Measurements from ENCODE around the gene ZNF740.
"Not testable (repeated sequence)": the region's sequence is repeated elsewhere in the genome, so short reads cannot be mapped to it uniquely, and the experiment has no call there.

The ZNF740 gene

GRCh38 chr12:53161119-53161911, 19.2 kb upstream of the ZNF740 start:
- Mint-ChIP-seq H3K9me3 (no peaks in the 10 kb centered on the region), H3K4me1 (peaks cover 9% of the 10 kb centered on the region), H3K27me3 (no peaks in the 10 kb centered on the region), H3K36me3 (ENCODE audit: insufficient read depth) (no peaks in the 10 kb centered on the region), H3K27ac (ENCODE audit: low read depth) (no peak overlapping the region), H3K4me3 (no peak overlapping the region)
- ATAC-seq (replicated peaks; ENCODE audit: extremely low read depth, poor library complexity, severe bottlenecking) (no peak), DNase-seq (ENCODE audit: low spot score in 2 of 2) (no peak)

GRCh38 chr12:53163008-53163407, 17.5 kb upstream of the ZNF740 start:
- H3K9me3 Mint-ChIP-seq = not testable (repeated sequence)

GRCh38 chr12:53166837-53167236, 13.7 kb upstream of the ZNF740 start:
- H3K36me3 Mint-ChIP-seq (ENCODE audit: insufficient read depth) = peaks cover 3% of the 10 kb centered on the region
- no peak for DNase-seq (ENCODE audit: low spot score in 2 of 2)
- no peak for ATAC-seq (replicated peaks; ENCODE audit: extremely low read depth, poor library complexity, severe bottlenecking)
- no peaks in the 10 kb centered on the region for H3K4me1 Mint-ChIP-seq
- H3K27me3 Mint-ChIP-seq = no peaks in the 10 kb centered on the region
- H3K4me3 Mint-ChIP-seq = no peak overlapping the region
- no peaks in the 10 kb centered on the region for H3K9me3 Mint-ChIP-seq
- H3K27ac Mint-ChIP-seq (ENCODE audit: low read depth) = no peak overlapping the region

More at GRCh38 chr12:53163008-53163407, 17.5 kb upstream of the ZNF740 start:
- not testable (repeated sequence) for H3K4me1 Mint-ChIP-seq; ATAC-seq (replicated peaks; ENCODE audit: extremely low read depth, poor library complexity, severe bottlenecking); H3K4me3 Mint-ChIP-seq; H3K36me3 Mint-ChIP-seq (ENCODE audit: insufficient read depth); H3K27ac Mint-ChIP-seq (ENCODE audit: low read depth); H3K27me3 Mint-ChIP-seq; DNase-seq (ENCODE audit: low spot score in 2 of 2)

- ATAC-seq (replicated peaks; ENCODE audit: extremely low read depth, poor library complexity, severe bottlenecking) (no peak), DNase-seq (ENCODE audit: low spot score in 2 of 2) (no peak)
- no peak overlapping the region for H3K4me3 Mint-ChIP-seq
- H3K27me3 Mint-ChIP-seq = no peaks in the 10 kb centered on the region
- no peak overlapping the region for H3K27ac Mint-ChIP-seq (ENCODE audit: low read depth)
- peaks cover 3% of the 10 kb centered on the region for H3K36me3 Mint-ChIP-seq (ENCODE audit: insufficient read depth)
- H3K4me1 Mint-ChIP-seq = no peaks in the 10 kb centered on the region
- H3K9me3 Mint-ChIP-seq = no peaks in the 10 kb centered on the region
These were observed 10.9 kb upstream of the ZNF740 start for GRCh38 chr12:53169644-53170043.

GRCh38 chr12:53170215-53170614, 10.3 kb upstream of the ZNF740 start:
- DNase-seq (ENCODE audit: low spot score in 2 of 2) = no peak
- no peak for ATAC-seq (replicated peaks; ENCODE audit: extremely low read depth, poor library complexity, severe bottlenecking)
- H3K4me1 Mint-ChIP-seq = no peaks in the 10 kb centered on the region
- no peaks in the 10 kb centered on the region for H3K9me3 Mint-ChIP-seq
- H3K36me3 Mint-ChIP-seq (ENCODE audit: insufficient read depth) = peaks cover 3% of the 10 kb centered on the region
- no peaks in the 10 kb centered on the region for H3K27me3 Mint-ChIP-seq
- H3K4me3 Mint-ChIP-seq = no peak overlapping the region
- H3K27ac Mint-ChIP-seq (ENCODE audit: low read depth) = no peak overlapping the region

- Mint-ChIP-seq H3K9me3 (no peaks in the 10 kb centered on the region), H3K4me1 (no peaks in the 10 kb centered on the region)
- ATAC-seq (replicated peaks; ENCODE audit: extremely low read depth, poor library complexity, severe bottlenecking) = no peak
These were observed 9.4 kb upstream of the ZNF740 start for GRCh38 chr12:53170876-53171724.

GRCh38 chr12:53171725-53172329, 8.7 kb upstream of the ZNF740 start:
- Mint-ChIP-seq H3K27ac (ENCODE audit: low read depth) (no peak overlapping the region), H3K36me3 (ENCODE audit: insufficient read depth) (peaks cover 3% of the 10 kb centered on the region), H3K4me3 (no peak overlapping the region), H3K9me3 (no peaks in the 10 kb centered on the region), H3K4me1 (no peaks in the 10 kb centered on the region), H3K27me3 (no peaks in the 10 kb centered on the region)
- DNase-seq (ENCODE audit: low spot score in 2 of 2) = no peak
- ATAC-seq (replicated peaks; ENCODE audit: extremely low read depth, poor library complexity, severe bottlenecking) = no peak

More at GRCh38 chr12:53170876-53171724, 9.4 kb upstream of the ZNF740 start:
- no peak overlapping the region for H3K27ac Mint-ChIP-seq (ENCODE audit: low read depth)
- no peak for DNase-seq (ENCODE audit: low spot score in 2 of 2)
- no peak overlapping the region for H3K4me3 Mint-ChIP-seq
- no peaks in the 10 kb centered on the region for H3K27me3 Mint-ChIP-seq
- H3K36me3 Mint-ChIP-seq (ENCODE audit: insufficient read depth) = peaks cover 3% of the 10 kb centered on the region

GRCh38 chr12:53172352-53172751, 8.2 kb upstream of the ZNF740 start:
- H3K27ac Mint-ChIP-seq (ENCODE audit: low read depth) = no peak overlapping the region
- ATAC-seq (replicated peaks; ENCODE audit: extremely low read depth, poor library complexity, severe bottlenecking) (no peak), DNase-seq (ENCODE audit: low spot score in 2 of 2) (no peak)
- no peaks in the 10 kb centered on the region for H3K4me1 Mint-ChIP-seq
- no peaks in the 10 kb centered on the region for H3K27me3 Mint-ChIP-seq
- H3K36me3 Mint-ChIP-seq (ENCODE audit: insufficient read depth) = peaks cover 3% of the 10 kb centered on the region
- H3K4me3 Mint-ChIP-seq = no peak overlapping the region
- no peaks in the 10 kb centered on the region for H3K9me3 Mint-ChIP-seq

- no peaks in the 10 kb centered on the region for H3K9me3 Mint-ChIP-seq
- H3K27me3 Mint-ChIP-seq = no peaks in the 10 kb centered on the region
- peak overlapping the region; percentile 66 for H3K27ac Mint-ChIP-seq (ENCODE audit: low read depth)
- DNase-seq (ENCODE audit: low spot score in 2 of 2) = no peak
- H3K36me3 Mint-ChIP-seq (ENCODE audit: insufficient read depth) = peaks cover 3% of the 10 kb centered on the region
- H3K4me1 Mint-ChIP-seq = no peaks in the 10 kb centered on the region
- H3K4me3 Mint-ChIP-seq = no peak overlapping the region
- ATAC-seq (replicated peaks; ENCODE audit: extremely low read depth, poor library complexity, severe bottlenecking) = no peak
These were observed 7.3 kb upstream of the ZNF740 start for GRCh38 chr12:53173085-53173715.

GRCh38 chr12:53174881-53175491, 5.5 kb upstream of the ZNF740 start:
- no peaks in the 10 kb centered on the region for H3K9me3 Mint-ChIP-seq
- no peak for ATAC-seq (replicated peaks; ENCODE audit: extremely low read depth, poor library complexity, severe bottlenecking)
- H3K27ac Mint-ChIP-seq (ENCODE audit: low read depth) = no peak overlapping the region
- peaks cover 11% of the 10 kb centered on the region for H3K4me1 Mint-ChIP-seq
- peaks cover 3% of the 10 kb centered on the region for H3K36me3 Mint-ChIP-seq (ENCODE audit: insufficient read depth)
- DNase-seq (ENCODE audit: low spot score in 2 of 2) = no peak
- no peak overlapping the region for H3K4me3 Mint-ChIP-seq
- H3K27me3 Mint-ChIP-seq = no peaks in the 10 kb centered on the region

GRCh38 chr12:53176750-53177149, 3.8 kb upstream of the ZNF740 start:
- DNase-seq (ENCODE audit: low spot score in 2 of 2) = no peak
- no peak for ATAC-seq (replicated peaks; ENCODE audit: extremely low read depth, poor library complexity, severe bottlenecking)
- H3K4me3 Mint-ChIP-seq = no peak overlapping the region
- no peaks in the 10 kb centered on the region for H3K9me3 Mint-ChIP-seq
- H3K27me3 Mint-ChIP-seq = no peaks in the 10 kb centered on the region
- H3K4me1 Mint-ChIP-seq = peaks cover 19% of the 10 kb centered on the region
- H3K36me3 Mint-ChIP-seq (ENCODE audit: insufficient read depth) = peaks cover 12% of the 10 kb centered on the region
- no peak overlapping the region for H3K27ac Mint-ChIP-seq (ENCODE audit: low read depth)

- not testable (repeated sequence) for ATAC-seq (replicated peaks; ENCODE audit: extremely low read depth, poor library complexity, severe bottlenecking); DNase-seq (ENCODE audit: low spot score in 2 of 2); H3K27me3 Mint-ChIP-seq; H3K27ac Mint-ChIP-seq (ENCODE audit: low read depth); H3K9me3 Mint-ChIP-seq; H3K4me3 Mint-ChIP-seq
- H3K36me3 Mint-ChIP-seq (ENCODE audit: insufficient read depth) = peaks cover 16% of the 10 kb centered on the region
- H3K4me1 Mint-ChIP-seq = peaks cover 26% of the 10 kb centered on the region
These were observed 3.1 kb upstream of the ZNF740 start for GRCh38 chr12:53177447-53177846.

All from central memory CD8-positive, alpha-beta T cell (primary cell).